Kasumi-1 (cell line): ENCODE data around the gene ZSWIM7.
A peak's percentile ranks its signal among the peaks of the same experiment; 100 is the strongest.

Experiments
- DNase-seq, 2 experiments: peaks; one replicate each; lab custom pipeline; 2025; lab: John Stamatoyannopoulos, UW

The ZSWIM7 gene

GRCh38 chr17:15999141-15999973, at the start of gene ZSWIM7, which contains the start of gene TTC19:
Gene ZSWIM7 (minus strand): TSS chr17:15999704. CDS start chr17:15999594, 110 bp downstream.
Gene TTC19 (plus strand): TSS chr17:15999824. CDS start chr17:15999849, 25 bp downstream.
- DNase-seq: peak; percentile 61 to 69

DNA sequence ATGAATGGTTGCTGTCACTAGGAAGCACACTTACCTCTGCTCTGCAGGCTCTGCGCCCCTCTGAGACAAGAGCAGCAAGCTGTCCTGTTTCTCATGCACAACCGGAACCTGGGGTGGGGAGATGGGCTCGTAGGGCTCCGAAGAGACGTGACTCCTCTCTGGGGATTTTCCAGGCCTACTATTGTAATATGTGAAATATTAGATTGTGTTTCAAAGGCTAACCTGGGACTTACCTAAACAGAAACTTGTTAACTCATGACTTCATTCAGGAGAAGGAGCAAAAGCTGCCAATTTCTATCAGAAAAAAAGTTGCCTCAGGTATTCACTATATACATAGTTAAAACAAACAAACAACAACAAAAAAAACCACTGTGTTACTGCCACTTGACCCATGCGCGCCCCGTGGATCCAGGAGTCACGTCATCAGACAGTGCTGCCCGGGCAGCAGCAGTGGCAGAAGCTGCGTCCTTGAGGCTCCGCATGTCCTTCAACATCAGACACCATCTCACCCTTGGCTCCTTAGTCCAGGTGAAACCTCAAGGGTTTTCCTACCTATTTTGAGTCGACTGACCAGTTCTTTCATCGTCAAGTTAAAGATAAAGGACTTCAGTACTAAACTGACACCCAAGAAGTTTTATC, 49.4 kb upstream of the ZSWIM7 start:
- DNase-seq: no peak

DNA sequence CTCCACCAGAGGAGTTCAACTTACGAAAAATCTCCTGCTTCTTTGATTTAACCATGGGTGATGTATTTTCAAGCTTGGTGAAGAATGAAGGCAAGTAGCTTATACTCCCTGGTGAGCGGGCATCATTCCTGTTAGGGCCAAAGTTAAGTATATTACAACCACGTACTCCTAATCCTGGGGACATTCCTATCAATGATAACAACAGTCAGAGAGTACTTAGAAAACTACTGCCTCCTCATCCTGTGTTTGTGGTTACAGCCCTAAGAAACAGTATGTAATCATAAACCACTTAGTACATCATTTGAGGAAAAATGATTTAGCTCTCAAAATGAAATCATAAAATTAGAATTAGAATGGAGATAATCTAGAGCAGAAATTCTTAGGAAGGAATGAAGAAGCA, 47.5 kb upstream of the ZSWIM7 start:
- DNase-seq: no peak

DNA sequence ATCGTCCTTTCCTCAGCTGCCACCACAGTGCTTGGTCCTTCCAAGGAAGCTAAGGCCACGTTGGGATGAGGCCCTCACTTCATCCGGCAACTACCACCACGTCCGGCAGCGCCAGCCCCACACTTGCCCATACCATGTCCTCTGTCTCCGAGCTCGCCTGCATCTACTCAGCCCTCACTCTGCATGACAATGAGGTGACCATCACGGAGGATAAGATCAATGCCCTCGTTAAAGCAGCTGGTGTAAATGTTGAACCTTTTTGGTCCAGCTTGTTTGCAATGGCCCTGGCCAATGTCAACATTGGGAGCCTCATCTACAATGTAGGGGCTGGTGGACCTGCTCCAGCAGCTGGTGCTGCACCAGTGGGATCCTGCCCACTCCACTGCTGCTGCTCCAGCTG, 45.0 kb upstream of the ZSWIM7 start:
- no peak for DNase-seq

DNA sequence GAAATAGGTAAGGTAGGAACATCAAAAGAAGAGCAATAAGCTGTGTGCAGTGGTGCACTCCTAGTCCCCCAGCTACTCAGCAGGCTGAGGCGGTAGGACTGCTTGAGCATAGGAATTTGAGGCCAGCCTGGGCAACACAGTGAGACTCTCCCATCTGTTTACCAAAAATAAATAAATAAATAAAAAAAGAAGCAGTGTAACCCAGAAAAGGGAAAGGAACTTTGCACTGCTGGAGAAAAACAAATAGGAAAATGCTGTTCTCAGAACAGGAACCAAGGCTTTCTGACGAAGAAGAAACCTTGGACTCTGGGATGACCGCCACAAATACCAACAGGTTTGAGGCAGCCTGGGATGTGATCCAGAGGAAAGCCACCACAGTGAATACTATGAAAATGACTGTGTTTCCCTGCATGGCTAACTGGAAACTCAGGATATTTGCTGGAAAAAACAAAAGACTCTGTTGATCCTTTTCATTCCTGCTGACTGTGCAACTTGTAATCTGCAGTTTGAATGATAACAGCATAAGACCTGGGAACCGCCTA, 41.3 kb upstream of the ZSWIM7 start:
- no peak for DNase-seq

DNA sequence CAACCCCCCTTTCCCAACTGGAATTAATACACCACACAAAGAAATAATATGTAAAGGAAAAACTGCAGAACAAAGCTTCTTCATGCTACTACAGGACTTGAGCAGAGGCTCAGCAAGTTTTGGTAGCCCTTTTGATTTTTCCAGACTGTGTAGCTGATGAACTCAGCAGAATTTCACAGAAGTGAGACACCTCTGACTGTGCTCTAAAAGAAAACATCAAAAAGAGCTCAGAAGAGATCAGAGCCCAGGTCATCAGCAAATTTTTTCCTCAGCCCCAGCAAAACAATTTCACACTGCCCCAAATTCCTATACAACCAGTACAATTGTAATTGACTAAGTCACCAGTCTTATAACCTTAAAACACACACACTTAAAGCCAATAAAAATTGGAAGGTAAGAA, 38.1 kb upstream of the ZSWIM7 start:
- no peak for DNase-seq

DNA sequence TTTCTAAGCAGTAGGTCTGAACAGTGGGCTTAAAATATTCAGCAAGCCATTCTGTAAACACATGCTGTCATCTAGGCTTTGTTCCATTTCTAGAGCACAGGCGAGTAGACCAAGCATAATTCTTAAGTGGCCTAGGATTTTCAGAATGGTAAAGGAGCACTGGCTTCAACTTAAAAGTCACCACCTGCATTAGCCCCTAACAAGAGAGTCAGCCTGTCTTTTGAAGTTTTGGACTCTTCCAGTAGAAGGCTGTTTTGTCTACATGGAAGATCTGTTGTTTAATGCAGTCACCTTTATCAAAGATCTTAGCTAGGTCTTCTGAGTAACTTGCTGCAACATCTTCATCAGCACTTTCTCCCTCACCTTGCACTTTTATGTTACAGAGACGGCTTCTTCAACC, 36.8 kb upstream of the ZSWIM7 start:
- no peak for DNase-seq

- DNase-seq: no peak
These were observed 34.3 kb upstream of the ZSWIM7 start for GRCh38 chr17:16033729-16034349.

DNA sequence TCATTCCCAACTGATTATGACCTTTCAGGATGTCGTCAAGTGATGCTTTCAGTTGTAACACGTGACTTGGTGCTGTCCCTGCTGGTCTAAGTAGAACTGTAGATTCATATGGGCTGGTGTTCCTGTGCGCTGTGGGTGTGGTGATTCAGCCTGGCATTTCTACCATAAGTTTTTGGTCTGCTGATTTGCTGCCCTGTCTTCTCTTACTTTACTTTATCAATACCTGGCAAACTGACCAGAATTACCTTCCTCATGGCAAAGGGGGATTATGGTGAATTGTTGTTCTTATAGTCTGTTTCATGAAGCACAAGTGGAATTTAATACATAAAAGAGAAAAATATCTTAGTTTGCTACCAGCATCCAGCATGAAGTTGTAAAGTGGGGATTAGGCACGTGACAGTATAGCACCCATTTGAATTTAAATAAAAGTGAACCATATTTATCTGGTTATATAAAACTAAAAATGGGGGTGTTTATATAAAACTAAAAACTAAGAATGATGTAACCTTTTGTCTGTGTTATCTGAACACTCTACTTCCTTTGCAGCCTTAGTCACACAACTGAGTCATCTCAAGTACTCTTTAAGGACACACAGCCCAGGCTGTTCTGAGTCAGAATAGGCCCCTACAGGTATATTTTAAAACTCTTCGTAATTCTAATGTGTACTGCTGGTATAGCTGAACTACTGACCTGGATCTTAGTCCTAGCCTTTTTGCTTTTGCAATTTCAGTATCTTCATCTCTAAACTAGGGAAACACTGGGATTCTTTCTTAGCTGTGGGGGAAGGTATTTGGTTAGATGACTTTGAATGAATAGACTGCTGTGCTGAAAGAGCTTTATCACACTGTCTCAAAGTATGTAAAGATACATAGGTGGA, 28.4 kb upstream of the ZSWIM7 start:
- DNase-seq: peak; percentile 29 to 33

GRCh38 chr17:16026895-16027294, 27.4 kb upstream of the ZSWIM7 start:
- no peak for DNase-seq

DNA sequence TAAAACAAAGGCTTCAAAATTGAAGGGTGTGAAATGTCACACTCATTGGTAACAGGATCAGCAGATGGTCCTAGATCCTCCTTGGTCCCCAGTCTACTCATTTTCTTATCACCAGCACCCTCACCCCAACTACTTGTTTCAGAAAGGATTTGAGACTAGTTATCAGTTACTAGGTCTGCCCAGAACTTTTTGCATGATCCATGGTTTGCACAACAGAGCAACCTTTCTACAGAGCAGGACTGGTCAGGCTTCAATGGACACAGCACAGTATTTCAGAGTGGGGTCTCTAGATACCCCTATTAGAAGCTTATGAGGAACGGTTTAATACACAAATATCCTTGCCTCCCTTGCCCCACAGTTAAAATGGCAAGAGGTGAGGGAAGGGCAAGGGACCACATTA, 25.7 kb upstream of the ZSWIM7 start:
- no peak for DNase-seq

DNA sequence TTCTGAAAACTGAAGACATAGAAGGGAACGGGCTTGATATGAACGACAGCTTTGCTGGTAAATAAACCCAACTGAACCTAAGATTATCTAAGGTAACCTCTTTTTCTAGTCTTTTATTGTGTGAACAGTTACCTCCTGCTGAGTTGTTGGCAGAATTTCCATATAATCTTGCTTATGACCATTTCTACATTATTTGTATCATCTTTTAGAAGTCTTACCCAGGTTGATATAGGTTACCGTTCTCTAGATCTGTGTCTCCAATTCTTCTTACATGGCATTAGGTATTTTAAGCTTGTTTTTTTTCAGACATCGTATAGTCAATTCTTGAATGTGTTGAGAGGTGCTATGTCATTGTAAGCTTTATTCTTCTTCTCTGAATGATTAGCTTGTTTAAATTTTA, 24.4 kb upstream of the ZSWIM7 start:
- DNase-seq: no peak

DNA sequence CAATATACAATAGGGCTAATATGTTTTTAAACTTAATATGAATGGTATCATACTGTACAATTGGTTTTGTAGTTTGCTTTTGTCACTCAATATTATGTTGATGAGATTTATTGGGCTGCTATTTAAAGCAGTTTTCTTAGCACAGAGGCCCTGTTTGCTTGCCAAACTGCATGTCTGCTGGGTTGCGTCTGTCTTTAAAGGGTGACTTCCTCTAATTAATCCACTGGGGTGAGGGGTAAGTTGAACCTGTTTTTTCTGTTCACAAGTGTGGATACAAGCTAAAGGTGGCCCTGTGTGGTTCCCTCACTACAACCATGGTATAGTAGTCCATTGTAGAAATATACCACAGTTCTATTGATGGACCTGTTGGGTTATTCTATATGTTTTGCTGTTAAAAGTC, 19.8 kb upstream of the ZSWIM7 start:
- DNase-seq: no peak

DNA sequence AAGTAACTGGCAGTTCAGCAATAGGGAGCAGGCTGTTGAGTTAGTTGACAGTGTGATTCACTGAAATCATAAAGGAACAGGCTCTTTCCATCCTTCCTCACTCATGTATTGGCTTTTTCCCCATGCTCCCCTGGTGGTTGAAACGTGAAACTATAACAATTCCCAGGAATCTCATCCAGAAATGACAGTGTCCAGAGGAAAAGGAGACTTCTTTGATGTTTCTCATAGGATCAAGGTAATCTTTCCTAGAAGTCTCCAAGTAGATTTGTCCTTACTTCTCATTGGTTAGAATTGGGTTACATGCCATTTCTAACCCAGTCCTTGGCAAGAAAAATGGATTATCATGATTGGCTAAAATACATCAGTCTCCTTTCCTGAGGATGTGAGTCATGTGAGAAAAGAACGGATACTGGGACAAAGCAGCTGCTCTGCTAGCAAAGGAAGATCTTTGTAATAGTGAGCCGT, 14.5 kb upstream of the ZSWIM7 start:
- DNase-seq: no peak

- DNase-seq: no peak
These were observed 7.9 kb upstream of the ZSWIM7 start for GRCh38 chr17:16007439-16007838.

DNA sequence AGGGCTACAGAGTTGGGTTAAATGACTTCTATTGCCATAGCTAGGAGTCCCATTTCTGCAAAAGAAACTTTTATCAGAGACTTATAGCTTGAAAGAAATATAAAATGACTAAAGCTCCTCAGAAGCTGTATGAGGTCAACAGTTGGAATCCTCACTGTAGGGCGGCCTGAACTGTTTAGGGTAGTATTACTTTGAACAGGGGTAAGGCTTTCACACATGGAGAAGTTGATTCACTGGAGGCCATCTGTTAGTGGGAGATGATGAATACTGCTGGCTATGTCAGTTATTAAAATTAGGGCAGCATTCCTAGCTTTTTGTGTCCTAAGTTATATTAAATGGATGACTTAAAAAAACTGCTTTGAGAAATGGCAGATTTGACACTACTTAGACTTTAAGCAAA, 6.1 kb upstream of the ZSWIM7 start:
- no peak for DNase-seq

DNA sequence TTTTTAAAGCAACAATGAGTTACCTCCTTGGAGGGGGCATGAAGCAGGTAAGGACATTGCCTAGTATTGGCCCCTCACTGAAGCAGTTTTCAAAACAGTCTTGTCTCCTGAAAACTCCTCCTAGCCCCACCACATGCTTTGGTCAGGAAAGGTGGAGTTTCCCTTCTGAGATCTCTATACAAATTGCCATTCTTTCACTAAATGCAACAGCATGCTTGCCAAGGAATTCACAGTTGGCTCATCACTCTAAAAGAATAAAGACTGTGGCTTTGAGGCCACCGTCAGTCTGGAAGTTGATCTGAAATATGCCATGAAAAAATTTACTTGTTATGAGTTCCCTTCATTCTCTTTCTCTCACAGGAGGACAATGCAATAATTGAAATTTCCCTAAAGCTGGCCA, 4.3 kb upstream of the ZSWIM7 start:
- DNase-seq: no peak

DNA sequence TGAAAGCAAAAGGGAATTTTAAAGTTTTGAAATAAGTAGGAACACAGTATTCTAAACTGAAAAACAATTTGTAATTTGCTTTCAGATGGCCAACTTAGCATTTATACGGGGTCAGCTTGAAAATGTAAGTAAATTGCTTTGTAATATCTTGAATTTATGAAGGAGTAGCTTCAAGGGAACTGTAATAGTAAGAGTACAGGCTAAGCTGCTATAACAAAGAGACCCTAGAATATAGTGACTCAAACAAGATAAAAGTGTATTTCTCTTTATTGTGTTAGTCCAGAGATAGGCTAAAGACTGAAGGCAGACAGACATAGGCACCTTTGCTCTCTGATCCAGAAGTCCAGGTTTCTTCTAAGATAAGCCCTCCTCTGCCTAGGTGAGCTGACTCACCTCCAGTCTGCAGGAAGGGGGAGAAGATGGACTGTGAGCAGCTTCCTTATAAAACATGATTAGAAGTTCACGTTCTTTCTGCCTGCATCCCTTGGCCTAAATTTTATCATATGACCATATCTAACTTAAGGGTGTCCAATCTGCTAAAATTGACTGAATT, 3.3 kb upstream of the ZSWIM7 start:
- DNase-seq: no peak

DNA sequence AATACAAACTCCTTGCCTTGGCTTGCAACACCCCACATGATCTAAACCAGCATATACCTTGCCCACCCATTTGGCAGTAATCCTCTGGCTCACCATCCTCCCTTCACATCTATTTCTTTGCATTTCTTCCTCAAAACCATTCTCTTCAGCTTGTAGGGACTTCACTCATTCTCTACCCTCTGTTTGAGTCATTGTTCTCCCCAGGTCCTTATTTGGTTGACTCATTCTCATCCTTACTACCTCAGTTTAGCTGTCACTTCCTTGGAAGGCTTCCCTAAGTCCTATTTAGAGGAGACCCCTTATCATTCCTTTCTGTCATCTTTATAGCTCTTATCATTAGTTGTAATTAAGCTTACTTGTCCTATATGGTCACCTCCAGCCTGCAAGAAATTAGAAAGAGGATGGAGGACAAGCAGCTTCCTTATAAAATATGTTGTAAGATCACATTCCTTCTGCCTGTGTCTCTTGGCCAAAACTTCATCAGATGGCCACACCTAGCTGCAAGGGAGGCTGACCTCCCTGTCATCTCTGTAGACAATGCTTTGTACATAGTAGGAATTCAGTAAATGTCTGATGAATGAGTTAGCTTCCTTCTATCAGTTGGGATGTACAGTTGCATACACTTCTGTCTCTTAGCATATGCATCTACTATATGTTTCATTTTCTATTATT, 1.9 kb upstream of the ZSWIM7 start:
- DNase-seq: no peak

DNA sequence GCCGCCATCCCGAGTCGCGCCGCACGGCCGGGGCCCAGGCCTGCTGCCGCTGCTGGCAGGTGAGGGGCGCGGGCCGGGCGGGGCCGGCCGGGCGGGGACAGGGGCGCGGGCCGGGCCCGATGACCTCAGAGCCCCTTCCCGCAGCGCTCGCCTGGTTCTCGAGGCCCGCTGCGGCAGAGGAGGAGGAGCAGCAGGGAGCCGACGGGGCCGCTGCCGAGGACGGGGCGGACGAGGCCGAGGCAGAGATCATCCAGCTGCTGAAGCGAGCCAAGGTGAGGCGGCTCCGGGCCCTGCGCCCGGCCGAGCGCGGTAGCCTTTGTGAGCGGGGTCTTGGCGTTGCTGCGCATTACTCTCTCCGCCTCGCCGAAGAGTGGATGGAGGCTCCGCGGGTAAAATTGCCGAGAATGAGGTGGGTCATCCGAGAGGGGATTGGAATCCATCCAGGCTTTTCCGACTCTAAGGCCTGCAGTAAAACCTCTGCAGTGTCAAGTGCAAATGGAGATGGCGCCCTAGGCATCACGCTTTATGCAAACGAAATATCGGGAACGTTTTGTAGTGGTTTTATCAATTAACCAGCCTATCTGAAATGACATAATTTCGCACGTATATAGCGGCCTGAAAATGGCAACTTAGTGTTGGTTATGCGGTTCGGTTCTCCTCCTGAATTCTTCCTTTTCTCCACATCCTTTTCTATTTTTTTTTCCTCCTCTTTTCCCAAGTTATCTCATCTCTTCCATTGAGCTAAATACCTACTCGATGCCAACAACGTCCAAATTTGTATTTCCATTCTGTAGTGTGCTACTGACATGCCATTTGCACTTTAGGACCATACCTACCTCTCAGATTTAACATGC, 697 bp upstream of the ZSWIM7 start:
- no peak for DNase-seq
